Right ventricle myocardium superior (tissue), 1 donor: Measurements from ENCODE around the gene ADGRV1. TPM values are rescaled to one million over a fixed set of nuclear protein-coding genes. Genes with fewer than 3 reads are reported as not detected.
A peak's percentile ranks its signal among the peaks of the same experiment; 100 is the strongest.
"Not testable (repeated sequence)": the region's sequence is repeated elsewhere in the genome, so short reads cannot be mapped to it uniquely, and the experiment has no call there.

Experiments used
- ATAC-seq: fragments of 200-7000 bp; cut with Tn5 transposase; one replicate; pipeline ENCODE4 v1.9.1; 2020; ENCODE audit warnings: mild to moderate bottlenecking; ENCODE audit not compliant: poor library complexity
- DNase-seq: peaks from one replicate; pipeline ENCODE4 v3.0.0-alpha.2; 2020
- intact Hi-C: fragments of 100-400 bp; cut with DNase I; formaldehyde crosslinking; loops from one replicate; pipeline ENCODE4 v1.11.2; 2022
- total RNA-seq: library from RNA; stranded (reverse); fragmentation: NEBNext Ultra II Directional; extraction: Animal tissue kit (Norgen Biotek cat#: 25700); gene quantifications from one replicate; pipeline ENCODE4 v1.2.1, GENCODE V29; 2021
- donor health status: DM: no; HTN: yes; CAD: no; lungs with severe emphysema.

Gene ADGRV1
- total RNA-seq, 1 donor from 2014 or later, result not detected

DNA sequence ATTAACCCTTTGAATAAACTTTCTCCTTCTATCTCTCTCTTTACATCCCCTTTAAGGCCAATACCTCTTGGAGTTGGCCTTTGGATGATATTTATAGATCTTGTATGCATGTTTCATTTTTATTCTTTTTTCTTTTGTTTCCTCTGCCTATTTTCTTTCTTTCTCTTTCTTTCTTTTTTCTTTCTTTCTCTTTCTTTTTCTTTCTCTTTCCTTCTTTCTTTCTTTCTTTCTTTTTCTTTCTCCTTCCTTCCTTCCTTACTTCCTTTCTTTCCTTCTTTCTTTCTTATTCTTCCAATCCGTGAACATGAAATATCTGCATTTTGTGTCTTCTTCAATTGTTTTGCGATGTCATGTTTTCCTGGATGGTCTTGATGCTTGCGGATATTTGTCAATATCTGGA, 276.1 kb downstream of the ADGRV1 start:
- DNase-seq, result no peak
- ATAC-seq, result no peak
- intact Hi-C loops, result no loop called here

DNA sequence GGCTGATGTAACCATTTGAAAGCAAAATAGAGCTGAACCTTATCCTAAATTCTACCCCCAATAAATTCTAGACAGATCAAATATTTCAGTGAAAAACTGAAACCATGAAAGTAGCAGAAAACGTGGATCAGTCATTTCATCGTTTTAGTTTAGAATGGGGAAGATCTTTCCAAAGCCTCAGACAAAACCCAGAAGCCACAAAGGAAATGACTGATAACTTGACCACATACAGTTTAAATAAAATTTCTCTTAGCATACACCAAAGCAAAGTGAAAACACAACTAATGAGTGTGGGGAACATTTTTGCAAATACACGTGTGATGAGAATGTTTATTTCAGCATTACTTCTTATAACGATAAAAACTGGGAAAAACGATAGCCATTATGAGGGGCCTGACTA, 284.8 kb downstream of the ADGRV1 start:
- intact Hi-C loops, result no loop called here
- no peak for ATAC-seq
- DNase-seq, result no peak

DNA sequence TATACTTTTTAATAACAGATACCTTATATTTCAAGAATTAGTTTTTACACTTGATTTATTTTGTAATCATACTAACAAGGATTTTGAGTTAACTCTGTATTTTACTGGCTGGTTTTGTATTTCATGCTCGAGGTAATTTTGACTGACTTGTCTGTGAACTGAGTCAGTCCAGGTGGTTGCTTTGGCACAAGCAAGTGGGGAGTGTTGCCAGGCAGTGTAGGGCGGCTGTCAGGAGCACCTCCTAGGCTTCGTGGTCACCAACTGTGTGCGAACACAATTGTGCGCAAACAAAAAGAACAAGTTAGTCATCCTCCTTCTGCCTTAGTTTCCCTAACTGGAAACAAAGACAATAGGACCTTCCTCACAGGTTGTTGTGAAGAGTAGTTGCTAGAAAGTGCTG, 286.3 kb downstream of the ADGRV1 start:
- ATAC-seq (no peak), DNase-seq (no peak)
- intact Hi-C loops, result no loop called here

DNA sequence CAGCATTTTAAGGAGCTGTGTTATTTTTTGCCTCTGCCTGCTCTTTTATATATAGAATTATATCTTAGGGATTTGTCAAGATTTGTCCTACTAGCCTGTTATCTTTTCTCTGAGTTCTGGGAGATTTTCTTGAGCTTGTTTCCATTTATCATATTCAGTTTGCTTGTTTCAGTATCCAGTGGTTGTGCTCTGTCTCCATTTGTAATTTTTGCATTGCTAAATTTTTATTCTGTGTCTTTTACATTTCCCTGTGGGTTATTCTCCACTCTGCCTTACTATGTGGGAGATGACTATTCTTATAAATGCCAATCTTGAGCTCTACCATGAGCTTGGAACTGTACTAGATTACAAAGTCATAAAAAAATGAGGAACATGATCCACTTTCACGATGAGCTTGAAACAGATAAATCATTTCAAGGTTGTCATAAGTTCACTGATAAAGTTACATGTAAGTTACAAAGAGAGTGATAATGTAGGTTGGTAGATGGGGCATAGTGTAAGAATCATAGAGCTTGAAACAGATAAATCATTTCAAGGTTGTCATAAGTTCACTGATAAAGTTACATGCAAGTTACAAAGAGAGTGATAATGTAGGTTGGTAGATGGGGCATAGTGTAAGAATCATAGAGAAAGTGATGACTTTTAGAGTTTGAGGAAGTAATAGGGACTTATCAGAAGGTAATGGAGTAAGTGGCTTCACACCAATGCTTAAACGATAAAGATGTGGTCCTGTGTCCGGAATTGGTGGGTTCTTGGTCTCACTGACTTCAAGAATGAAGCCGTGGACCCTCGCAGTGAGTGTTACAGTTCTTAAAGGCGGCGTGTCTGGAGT, 287.3 kb downstream of the ADGRV1 start:
- intact Hi-C loops, result no loop called here
- ATAC-seq, result no peak
- no peak for DNase-seq

DNA sequence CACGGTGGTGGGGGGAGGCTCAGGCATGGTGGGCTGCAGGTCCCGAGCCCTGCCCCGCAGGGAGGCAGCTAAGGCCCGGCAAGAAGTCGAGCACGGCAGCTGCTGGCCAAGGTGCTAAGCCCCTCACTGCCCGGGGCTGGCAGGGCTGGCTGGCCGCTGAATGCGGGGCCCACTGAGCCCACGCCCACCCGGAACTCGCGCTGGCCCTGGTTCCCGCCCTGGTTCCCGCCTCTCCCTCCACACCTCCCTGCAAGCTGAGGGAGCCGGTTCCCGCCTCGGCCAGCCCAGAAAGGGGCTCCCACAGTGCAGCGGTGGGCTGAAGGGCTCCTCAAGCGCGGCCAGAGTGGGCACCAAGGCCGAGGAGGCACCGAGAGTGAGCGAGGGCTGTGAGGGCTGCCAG, 289.0 kb downstream of the ADGRV1 start:
- DNase-seq, intact Hi-C loops, ATAC-seq: not testable (repeated sequence)

DNA sequence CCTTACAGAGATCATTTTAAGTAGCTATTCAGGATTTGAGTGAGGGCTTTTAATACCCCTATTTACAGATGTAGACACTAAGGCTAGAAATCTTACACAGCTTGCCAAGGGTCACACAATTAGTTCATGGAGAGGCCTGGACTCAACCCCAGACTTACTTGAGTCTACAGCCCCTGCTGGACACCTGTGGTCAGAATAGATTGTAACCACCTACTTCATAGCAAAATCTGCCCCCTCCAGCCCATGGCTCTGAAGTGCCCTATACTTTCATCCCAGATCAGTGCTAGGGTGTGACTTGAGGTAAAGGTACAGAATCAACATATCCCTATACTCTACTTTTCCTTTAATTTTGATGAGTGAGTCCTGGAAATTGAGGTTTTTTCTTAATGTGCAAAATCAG, 291.3 kb downstream of the ADGRV1 start:
- DNase-seq, result no peak
- no peak for ATAC-seq
- intact Hi-C loops, result no loop called here

DNA sequence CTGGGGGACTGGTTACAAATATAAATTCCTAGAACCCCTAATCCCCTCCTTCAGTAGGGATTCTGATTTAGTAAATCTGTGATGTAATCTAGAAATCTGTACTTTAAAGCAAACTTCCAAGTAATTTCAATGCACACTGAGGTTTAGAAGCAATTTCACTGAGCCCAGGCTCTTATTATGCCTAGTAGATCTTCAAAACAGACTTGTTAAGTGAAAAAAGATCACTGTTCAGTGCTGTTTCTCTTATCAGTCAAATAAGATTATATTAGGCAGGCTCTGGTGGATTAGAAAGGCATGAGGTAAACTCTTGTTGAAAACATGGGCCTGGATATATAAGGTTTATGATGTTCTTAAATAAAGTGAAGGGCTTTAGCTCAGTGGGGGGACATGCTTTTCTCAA, 293.9 kb downstream of the ADGRV1 start:
- ATAC-seq (no peak), DNase-seq (no peak)
- intact Hi-C loops, result no loop called here

DNA sequence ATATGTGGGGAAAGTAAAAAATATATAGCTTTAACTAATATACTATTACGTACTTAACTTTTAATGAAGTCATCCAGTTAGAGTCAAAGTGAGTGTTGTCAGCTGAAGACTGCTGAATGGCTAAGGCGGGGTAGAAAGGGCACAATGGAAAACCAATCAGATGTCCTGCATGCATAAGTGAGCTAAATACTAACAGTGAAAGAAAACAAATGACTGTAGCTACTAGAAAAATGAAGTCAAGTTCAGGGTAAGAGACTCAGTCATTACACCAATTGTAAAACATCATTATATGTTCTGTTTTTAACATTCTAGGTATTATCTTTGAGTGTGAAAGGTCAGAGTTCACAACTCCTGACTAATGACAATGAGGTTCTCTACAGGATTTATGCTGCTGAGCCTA, 295.2 kb downstream of the ADGRV1 start:
- intact Hi-C loops, result no loop called here
- DNase-seq (no peak), ATAC-seq (no peak)

DNA sequence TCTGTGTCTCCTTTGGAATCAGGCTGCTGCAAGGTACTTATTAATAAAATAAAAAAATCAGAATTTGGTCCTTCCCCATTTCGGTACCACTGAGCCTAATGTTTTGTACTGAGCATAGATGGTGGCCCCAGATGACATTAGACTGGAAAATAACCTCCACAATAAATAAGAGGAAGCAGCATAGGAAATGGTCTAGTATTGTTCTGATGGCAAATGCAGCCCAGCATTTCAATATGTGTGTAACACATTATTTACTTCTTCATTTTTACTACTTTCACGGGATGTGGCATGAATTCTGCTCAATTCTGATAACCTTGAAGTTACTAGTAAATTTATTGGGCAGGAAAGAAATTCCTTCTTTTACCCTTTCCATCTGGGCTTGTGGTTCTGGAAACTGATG, 295.6 kb downstream of the ADGRV1 start:
- ATAC-seq, result no peak
- DNase-seq, result no peak
- intact Hi-C loops, result no loop called here

DNA sequence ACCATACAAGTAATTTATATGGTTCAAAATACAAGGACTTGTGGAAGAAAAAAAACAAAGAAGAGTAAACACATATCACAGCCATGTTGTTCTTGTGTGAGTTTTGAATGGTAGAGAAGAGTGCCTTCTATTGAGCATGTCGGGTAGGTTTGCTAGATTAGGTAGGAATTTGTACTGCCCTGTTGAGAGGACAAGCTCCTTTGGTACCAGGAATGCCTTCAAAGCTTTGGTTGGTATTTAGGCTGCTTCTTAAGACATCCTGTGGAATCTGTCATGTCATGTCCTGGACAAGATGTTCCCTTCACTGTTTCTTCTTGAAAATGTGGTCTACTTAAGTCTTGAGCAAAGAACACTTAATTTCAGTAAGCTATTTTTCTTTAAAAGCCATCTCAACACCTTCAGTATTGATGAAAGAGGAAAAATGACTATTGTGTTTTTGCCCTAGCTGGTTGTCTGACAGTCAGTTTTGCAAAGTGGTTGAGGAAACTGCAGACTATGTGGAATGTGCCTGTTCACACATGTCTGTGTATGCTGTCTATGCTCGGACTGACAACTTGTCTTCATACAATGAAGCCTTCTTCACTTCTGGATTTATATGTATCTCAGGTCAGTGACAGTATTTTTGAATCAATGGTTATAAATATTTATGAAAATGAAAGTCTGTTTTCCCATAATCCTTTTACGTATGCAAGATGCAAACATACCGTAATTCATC, 296.9 kb downstream of the ADGRV1 start:
- DNase-seq (no peak), ATAC-seq (no peak)
- intact Hi-C loops, result no loop called here

DNA sequence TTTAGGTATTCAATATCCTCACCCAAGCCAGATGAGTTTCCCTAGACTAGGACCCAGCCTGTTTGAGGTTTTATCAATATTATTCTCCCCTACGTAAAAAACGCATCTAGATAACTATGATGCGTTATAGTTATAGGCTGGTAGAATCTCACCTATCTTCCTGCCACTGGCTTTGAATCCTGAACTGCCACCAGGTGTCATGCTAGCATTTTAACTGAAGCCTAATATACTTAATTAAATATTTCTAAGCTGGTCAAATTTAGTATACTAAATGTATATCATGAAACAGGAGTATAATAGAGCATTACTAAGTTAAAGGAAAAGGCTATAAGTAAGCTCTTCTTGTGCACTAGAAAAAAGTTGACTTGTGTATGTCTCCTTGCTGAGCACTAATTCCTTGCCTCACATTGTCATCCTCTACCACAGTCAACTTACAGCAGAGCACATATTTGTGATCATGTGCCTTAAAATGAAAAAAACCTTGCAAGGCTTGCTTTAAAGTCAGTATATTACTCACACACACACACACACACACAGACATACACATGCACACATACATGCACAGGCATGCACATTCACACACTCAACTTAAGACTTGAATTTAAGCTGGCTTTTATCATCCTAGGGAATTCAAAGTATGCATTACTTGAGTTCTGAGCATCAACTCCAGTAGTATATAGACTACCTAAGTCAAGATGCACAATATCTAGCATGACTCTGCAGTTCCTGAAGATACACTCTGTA, 303.4 kb downstream of the ADGRV1 start:
- ATAC-seq (no peak), DNase-seq (no peak)
- intact Hi-C loops, result no loop called here

DNA sequence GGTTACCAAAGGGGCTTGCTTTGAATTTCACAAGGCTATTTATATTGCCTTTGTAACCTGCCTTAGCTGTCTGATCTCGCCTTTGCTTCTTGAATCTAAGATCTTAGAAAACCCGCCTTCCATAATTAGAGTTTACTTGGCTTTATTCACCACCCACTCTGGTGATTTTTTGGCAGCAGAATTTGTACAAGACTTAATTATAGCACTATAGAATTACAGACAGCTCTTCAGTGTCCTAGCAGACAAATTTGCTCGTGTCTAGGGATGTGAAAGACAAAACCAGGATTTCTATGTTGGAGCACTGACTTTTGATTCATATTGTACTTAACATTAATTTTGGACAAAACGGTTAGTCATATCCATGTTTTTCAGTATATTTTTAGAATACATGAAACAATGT, 306.6 kb downstream of the ADGRV1 start:
- ATAC-seq, result no peak
- no peak for DNase-seq
- intact Hi-C loops, result loop anchor here (2.0 kb wide), 1 partner anchor 554 kb away; no protein-coding TSS in a partner anchor

DNA sequence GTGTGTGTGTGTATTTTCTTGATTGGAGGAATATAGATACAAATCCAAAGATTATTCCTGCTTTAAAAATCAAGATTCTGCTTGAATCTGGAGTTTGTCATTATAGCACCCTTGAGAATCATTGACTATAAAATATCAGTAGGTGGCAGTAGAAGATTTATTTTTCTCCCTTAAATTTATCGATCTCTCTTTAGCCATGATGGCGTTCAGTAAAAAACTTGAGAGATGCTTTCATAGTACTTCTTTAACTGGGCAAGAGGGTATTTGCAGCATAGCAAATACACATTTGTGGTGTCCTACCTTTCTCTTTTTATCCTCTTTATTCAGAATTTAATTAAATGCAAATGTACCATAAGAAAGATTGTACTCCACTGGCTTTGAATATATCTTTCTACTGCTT, 307.7 kb downstream of the ADGRV1 start:
- no peak for DNase-seq
- intact Hi-C loops, result no loop called here
- peak; percentile 81 for ATAC-seq

DNA sequence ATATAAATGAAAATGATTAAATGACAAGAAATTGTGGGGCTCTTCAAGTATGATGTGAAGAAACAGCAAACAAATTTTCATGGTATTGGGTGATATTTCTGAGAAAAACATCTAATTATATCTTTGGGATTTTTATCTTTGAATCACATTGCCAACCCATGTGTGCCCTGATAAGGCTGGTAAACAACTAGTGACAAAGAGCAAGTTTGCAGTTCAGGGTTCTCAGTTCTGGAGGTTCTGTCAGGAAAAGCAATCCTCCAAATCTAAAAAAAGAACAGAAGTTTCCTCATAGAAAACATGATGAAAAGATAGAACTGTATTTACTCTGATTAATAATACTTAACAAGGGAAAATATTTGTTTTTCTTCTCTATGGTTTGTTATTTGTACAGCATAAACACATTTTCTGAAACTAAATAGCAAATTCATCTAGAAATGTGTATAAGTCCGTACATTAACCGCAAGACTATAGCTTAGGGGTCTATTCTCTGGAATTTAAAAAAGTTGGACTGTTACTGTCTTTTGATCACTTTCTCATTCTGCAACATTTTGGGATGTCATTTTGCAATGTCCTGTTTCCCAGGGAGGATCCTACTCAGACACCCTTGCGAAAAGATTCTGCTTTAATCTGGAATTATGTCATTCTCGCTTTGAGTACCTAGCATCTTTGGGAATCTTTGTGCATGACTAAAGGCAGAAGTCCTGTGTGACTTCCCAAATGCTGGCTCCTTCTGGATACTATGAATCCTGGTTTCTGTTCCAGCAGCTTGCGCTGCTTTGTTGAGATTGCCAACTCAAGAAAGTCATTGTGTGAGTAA, 308.5 kb downstream of the ADGRV1 start:
- intact Hi-C loops, result no loop called here
- no peak for DNase-seq
- no peak for ATAC-seq

DNA sequence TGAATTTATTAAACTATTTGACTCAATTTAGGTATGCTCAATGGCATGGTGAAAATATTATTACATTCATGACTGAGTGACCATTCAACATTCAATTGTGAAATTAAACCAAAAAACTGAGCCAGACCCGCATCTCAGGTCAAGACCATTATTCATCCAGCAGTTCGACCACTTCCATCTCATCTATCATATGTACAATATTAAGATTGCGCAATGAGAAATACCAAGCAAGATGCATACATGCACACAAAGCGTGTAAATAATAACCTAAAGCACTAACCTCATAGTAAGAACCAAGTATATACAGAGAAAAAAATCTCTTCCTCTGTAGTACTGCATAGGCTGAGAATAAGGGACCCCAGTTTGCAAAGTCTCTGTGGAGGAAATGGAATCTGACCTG, 310.2 kb downstream of the ADGRV1 start:
- ATAC-seq, result no peak
- DNase-seq, result no peak
- intact Hi-C loops, result no loop called here

DNA sequence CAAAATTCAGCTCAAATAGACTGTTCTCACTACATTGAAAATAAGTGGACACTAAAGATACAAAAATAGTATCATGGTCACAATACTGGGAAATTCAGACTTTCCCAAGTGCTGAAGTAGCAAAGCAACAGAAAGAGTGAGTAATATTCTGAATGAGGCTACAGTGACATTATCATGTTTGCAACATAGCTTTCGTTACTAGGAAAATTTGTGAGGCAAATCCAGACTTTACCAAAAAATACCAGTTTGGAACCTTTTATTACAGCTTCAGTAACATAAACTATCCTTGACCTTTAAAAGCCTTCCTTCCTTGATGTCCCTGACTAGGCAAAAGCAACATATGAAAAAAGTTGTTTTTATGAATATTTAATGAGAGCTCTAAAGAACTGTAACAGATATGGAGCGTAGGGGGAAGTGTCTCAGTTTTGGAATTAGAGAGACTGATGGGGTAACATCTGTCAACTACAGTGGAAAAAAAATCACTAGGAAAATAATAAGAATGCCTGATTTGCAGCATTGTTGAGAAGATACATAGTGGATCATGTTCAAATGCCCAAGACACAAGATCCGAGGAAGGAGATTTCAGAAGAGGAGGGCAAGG, 312.9 kb downstream of the ADGRV1 start:
- intact Hi-C loops, result no loop called here
- DNase-seq (no peak), ATAC-seq (no peak)

DNA sequence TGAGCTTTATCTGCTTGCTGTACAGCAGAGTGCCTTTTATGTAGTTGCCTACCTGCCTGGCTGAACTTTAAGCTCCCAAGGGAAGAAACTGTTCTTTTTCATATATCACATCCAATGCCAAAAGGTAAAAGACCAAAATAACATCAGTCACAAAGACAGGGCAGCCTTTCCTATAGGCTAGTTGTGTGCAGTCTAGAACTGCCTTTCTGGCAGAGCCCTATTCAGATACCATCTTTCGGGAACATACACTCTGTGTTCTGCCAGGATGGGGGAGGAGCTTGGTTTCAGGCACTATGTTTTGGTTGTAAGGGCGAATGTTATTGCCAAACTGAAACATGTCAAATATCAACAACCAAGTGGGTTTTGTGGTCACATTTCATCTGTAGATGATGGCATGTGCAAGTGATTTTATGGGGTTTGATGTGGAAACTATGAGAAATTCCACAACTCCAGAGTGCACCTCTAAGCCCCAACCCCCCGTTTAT, 314.5 kb downstream of the ADGRV1 start:
- peak; percentile 69 for ATAC-seq
- intact Hi-C loops, result no loop called here
- no peak for DNase-seq

DNA sequence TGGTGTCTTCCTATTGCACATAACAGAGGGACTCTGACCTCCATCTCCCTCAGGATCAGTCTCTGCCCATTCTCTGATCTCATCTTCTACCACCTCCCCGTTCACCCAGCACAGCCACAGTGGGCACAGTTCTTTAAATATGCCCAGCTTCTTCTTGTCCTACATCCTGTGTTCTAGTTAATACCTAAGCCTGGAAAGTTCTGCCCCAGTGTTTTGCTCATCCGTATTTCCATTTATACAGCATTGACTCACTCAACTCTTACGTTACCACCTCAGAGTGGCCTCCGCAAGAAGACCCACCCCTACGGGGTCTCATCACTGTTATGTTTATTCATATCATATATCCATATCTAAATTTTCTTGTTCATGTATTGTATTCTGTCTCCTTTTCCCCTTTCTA, 315.5 kb downstream of the ADGRV1 start:
- no peak for DNase-seq
- intact Hi-C loops, result no loop called here
- ATAC-seq, result no peak
